Neural progenitor cell (in vitro differentiated cells): Measurements from ENCODE around the gene BEST3.

Experiments used
- EZH2 ChIP-seq: fragments of 200-600 bp; sonication (generic); IDR thresholded peaks from 2 replicates; pipeline ENCODE4 v1.6.1; 2017; ENCODE audit warnings: antibody characterized with exemption, mild to moderate bottlenecking, moderate library complexity
- TF ChIP-seq, protein P1 (sequence below): fragments of 200-600 bp; sonication (generic); IDR thresholded peaks from 2 replicates; pipeline ENCODE4 v1.5.1; 2017; ENCODE audit warnings: antibody characterized with exemption, mild to moderate bottlenecking

DNA sequence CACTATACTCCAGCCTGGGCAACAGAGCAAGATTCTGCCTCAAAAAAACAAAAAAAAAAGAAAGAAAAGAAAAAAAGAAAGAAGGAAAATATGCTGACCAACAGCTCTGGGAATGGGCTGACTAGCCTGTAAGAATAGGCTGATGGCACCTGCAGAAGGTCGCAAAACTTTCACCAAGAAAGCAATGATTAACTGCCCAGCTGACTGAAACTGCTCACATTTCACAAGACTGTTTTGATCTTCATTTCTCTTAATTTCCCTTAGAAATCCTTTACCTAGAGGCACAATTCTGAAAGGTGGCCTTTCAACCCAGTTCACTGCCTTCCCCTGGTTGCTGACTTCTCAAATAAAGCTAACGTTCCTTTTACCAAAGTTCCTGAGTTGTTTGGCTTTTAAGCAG lies 12.4 kb downstream of the BEST3 start:
- TF ChIP-seq, protein P1, sequence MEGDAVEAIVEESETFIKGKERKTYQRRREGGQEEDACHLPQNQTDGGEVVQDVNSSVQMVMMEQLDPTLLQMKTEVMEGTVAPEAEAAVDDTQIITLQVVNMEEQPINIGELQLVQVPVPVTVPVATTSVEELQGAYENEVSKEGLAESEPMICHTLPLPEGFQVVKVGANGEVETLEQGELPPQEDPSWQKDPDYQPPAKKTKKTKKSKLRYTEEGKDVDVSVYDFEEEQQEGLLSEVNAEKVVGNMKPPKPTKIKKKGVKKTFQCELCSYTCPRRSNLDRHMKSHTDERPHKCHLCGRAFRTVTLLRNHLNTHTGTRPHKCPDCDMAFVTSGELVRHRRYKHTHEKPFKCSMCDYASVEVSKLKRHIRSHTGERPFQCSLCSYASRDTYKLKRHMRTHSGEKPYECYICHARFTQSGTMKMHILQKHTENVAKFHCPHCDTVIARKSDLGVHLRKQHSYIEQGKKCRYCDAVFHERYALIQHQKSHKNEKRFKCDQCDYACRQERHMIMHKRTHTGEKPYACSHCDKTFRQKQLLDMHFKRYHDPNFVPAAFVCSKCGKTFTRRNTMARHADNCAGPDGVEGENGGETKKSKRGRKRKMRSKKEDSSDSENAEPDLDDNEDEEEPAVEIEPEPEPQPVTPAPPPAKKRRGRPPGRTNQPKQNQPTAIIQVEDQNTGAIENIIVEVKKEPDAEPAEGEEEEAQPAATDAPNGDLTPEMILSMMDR, result no peak
- TF ChIP-seq EZH2, result no peak
